Measurements from ENCODE around the gene ABRAXAS1. TPM values are rescaled to one million over a fixed set of nuclear protein-coding genes. Genes with fewer than 3 reads are reported as not detected.

ABRAXAS1 gene
- total RNA-seq, 1 donor = 17.0 TPM

DNA sequence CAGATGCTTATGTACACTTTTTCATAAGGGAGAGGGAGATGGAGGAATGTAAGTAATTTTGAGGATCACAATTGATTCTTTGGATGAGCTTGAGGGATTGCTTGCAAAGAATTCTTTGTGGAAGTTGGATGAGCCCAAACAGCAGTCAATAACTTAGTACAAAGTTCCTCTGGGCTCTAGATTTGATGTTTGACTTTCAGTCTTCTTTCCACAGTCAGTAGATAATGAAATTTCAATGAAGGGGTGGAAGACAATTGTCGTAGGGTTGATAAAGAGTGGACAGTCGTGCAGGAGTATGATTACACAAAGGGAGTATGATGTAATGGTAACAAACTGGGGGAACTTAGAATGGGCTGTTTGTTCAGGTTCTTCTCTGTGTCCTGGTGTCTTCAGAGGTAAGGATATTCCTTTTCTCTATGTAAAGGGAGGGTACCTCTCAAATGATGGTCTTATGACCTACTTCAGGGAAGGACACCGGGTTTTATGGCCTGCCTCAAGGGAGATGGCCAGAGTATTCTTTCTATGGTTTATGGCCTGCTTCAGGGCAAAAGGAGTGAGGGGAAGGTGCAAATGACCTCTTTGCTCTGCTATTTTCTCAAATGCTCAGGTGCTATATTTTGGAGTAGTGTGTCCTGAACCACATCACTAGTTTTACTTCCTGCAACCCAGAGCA, 1.7 kb upstream of the ABRAXAS1 start:
- Histone ChIP-seq H3K9me3 (ENCODE audit: low read depth, low read length) (no peaks in the 10 kb centered on the region), H3K4me1 (ENCODE audit: insufficient read depth, low read length) (peaks cover 13% of the 10 kb centered on the region), H3K4me3 (ENCODE audit: low read length) (no peak overlapping the region), H3K27me3 (ENCODE audit: insufficient read depth, low read length) (no peaks in the 10 kb centered on the region)

DNA sequence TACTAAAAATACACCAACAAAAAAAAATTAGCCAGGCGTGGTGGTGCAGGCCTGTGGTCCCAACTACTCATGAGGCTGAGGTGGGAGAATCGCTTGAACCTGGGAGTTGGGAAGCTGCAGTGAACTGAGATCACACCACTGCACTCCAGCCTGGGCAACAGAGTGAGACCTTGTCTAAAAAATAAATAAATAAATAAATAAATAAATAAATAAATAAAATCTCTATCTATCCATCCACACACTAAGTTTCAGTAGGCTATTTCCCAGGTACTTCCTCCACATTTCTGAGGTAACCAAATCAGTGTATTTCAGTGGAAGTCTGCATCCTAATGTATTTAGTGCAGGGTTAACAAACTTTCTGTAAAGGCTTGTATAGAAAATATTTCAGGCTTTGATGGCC, 10.9 kb downstream of the ABRAXAS1 start:
- Histone ChIP-seq H3K4me1 (ENCODE audit: insufficient read depth, low read length) (no peaks in the 10 kb centered on the region), H3K4me3 (ENCODE audit: low read length) (no peak overlapping the region), H3K27me3 (ENCODE audit: insufficient read depth, low read length) (no peaks in the 10 kb centered on the region), H3K9me3 (ENCODE audit: low read depth, low read length) (no peaks in the 10 kb centered on the region)

DNA sequence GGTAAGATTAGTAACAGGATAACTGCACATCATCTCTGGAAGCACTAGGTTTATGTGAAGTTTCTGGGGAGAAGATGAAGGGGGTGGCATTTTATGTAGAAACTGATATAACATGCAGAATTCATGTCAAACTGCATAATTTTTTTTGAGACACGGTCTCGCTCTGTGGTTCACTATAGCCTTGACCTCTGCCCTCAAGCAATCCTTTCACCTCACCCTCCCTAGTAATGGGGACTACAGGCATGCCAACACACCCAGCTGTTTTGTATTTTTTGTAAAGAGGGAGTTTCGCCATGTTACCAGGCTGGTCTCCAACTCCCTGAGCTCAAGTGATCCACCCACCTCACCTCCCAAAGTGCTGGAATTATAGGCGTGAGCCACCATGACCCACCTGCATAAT, 11.5 kb downstream of the ABRAXAS1 start:
- Histone ChIP-seq H3K9me3 (ENCODE audit: low read depth, low read length) (no peaks in the 10 kb centered on the region), H3K4me1 (ENCODE audit: insufficient read depth, low read length) (no peaks in the 10 kb centered on the region), H3K4me3 (ENCODE audit: low read length) (no peak overlapping the region)

DNA sequence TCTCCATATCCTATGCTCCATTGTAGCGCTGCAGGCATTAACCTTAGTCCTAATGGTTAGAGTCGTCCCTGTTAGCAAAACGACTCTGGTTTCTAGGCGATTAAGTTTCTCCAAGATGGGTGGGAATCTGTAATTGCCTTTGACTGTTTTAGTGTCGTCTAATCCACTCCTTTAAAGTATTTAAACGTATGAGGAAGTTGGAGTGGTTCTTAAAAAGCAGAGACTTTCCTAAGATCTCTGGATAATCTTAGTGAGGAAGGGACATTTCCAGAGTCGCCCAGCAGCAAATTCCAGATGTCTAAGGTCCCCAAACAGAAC, 28.8 kb downstream of the ABRAXAS1 start:
- peak overlapping the region; percentile 93 for H3K4me3 ChIP-seq (ENCODE audit: low read length)
- peaks cover 23% of the 10 kb centered on the region for H3K4me1 ChIP-seq (ENCODE audit: insufficient read depth, low read length)
- no peaks in the 10 kb centered on the region for H3K27me3 ChIP-seq (ENCODE audit: insufficient read depth, low read length)
- no peaks in the 10 kb centered on the region for H3K9me3 ChIP-seq (ENCODE audit: low read depth, low read length)

More for the DNA sequence above, 11.5 kb downstream of the ABRAXAS1 start:
- H3K27me3 ChIP-seq (ENCODE audit: insufficient read depth, low read length) = no peaks in the 10 kb centered on the region

DNA sequence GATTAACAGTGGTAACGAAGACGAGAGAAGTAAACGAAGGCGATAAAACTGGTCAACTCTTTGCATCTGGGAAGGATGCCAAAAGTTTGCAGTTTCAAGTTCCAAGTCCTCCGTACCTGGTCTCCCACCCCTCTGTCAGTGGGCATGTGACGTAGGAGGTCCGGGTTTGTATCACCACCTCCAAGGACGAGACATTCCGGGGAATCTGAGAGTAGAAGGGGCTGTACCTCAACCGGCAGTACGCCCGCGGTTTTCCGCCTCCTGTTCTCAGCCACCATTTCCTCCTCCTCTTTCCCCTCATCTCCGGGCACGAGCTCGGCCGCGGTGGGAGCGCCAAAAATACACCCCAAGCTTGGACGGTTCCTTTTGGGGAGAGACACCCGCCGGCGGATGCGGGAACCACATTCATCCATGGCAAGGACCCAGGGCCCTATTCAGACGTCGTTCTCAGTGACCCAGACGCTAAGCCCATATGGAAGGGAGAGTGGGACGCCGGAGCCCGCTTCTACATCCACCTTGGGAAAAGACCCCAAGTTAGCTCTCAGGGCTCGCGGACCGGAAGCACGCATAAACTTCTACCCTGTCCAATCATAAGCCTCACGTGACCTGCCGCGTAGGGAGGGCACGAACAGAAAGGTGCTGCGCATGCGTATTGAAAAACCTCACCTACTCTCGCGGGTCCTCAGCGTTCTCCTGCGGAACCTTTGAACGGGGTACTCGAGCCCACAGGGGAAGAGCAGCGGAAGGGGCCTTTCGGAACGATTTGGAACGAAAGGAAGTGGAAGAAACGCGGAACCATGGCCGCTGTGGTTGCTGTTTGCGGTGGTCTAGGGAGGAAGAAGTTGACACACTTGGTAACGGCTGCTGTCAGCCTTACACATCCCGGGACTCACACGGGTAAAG, 29.4 kb downstream of the ABRAXAS1 start, which contains the start of the genes HELQ and MRPS18C:
Gene HELQ, minus strand, starts transcription at position 543 of the 903 bp plus-strand sequence. Its CDS starts 130 bp downstream, at position 413.
Gene MRPS18C, plus strand, starts transcription at position 778 of the 903 bp plus-strand sequence. Its CDS starts 20 bp downstream, at position 798.
- Histone ChIP-seq H3K4me3 (ENCODE audit: low read length) (peak within 1 kb of the TSS; percentile 93), H3K27me3 (ENCODE audit: insufficient read depth, low read length) (no peaks in the 10 kb centered on the region), H3K9me3 (ENCODE audit: low read depth, low read length) (no peaks in the 10 kb centered on the region), H3K4me1 (ENCODE audit: insufficient read depth, low read length) (peaks cover 23% of the 10 kb centered on the region)

DNA sequence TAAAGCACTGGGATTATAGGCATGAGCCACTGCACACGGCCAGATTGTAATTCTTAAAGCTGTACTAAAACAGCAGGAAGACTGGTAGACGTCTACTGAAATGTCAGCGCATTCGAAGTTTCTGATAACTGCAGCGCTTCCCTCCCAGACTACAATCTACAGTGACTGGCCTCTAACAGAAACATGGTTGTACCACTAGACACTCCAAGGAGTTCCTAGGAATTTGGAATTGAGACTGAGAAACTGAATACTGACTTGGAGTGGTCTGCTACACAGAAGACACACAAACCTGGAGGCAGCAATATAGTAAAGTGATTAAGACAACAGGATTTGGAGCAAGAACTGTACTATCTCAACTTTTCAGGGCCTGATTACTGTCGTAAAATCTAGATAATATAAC, 30.2 kb downstream of the ABRAXAS1 start:
- Histone ChIP-seq H3K9me3 (ENCODE audit: low read depth, low read length) (no peaks in the 10 kb centered on the region), H3K4me1 (ENCODE audit: insufficient read depth, low read length) (peaks cover 23% of the 10 kb centered on the region), H3K4me3 (ENCODE audit: low read length) (peak overlapping the region; percentile 93), H3K27me3 (ENCODE audit: insufficient read depth, low read length) (no peaks in the 10 kb centered on the region)

DNA sequence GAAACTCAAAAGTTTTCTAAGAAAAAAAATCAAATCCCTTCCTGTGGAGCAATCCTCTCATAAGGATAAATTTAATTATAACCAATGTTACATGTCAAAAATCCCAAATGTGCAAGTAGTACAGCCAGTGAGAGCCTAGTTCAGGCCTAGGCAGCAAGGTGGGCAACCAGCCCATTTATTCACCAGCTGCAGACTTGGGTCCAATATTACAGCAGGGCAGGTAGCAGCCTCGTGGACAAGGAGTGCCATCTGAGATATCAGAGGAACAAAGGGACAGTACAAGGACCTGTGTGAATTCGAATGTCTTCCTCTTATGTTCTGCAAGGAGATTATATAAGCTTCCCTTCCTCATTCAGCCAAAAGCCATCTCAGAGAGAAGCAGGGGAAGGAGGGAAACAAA, 35.9 kb downstream of the ABRAXAS1 start:
- Histone ChIP-seq H3K9me3 (ENCODE audit: low read depth, low read length) (no peaks in the 10 kb centered on the region), H3K4me1 (ENCODE audit: insufficient read depth, low read length) (peaks cover 2% of the 10 kb centered on the region), H3K27me3 (ENCODE audit: insufficient read depth, low read length) (no peaks in the 10 kb centered on the region), H3K4me3 (ENCODE audit: low read length) (no peak overlapping the region)

DNA sequence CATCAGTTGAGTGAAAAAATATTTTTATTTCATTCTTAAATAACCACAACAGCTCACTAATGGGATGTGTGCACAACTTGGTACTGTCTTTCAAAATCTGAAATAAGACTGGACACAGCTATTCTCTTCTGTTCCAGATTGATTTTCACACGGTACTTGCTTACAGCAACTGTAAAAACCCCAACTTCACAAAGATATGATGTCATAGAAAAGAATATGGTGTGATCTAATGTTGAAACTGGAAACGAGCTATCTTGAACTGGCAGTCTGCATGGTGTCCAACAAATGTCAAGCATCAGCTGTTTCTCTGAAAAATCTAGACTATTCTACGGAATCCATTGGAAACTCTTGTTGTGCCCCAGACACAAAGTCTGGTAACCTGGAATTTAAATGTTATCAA, 44.0 kb downstream of the ABRAXAS1 start:
- no peaks in the 10 kb centered on the region for H3K9me3 ChIP-seq (ENCODE audit: low read depth, low read length)

DNA sequence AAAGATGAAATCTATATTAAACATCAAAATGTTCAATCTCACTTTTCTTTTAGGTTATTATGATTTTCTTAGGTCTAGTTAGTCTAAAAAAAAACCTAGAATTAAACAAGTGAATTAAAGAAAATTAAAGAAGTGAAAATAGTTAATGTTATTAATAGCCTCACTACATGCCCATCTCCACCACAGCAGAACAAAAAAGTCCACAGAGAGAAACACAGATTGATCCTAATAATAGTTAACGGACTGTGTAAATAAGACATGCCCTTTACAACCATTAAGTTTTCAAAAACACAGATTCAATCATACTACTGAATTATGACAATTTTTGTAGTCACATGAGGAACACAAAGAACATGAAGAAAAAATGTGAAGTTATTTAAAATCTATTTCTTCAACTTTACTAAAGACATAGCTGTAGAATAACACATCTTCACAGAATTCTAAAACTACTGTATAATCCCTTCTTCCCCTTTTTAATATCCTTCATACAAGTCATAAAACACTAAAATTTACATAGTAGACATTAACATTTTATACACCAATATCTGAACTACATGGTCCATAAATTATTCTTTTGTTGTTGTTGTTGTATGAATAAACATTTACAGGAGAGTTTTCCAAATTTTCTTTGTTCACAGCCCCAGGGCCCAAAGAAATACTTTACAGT, 44.6 kb downstream of the ABRAXAS1 start:
- H3K27me3 ChIP-seq (ENCODE audit: insufficient read depth, low read length) = no peaks in the 10 kb centered on the region
- H3K4me1 ChIP-seq (ENCODE audit: insufficient read depth, low read length) = no peaks in the 10 kb centered on the region
- H3K9me3 ChIP-seq (ENCODE audit: low read depth, low read length) = no peaks in the 10 kb centered on the region
- H3K4me3 ChIP-seq (ENCODE audit: low read length) = no peak overlapping the region

More for the DNA sequence above, 44.0 kb downstream of the ABRAXAS1 start:
- no peaks in the 10 kb centered on the region for H3K4me1 ChIP-seq (ENCODE audit: insufficient read depth, low read length)
- H3K4me3 ChIP-seq (ENCODE audit: low read length) = no peak overlapping the region
- H3K27me3 ChIP-seq (ENCODE audit: insufficient read depth, low read length) = no peaks in the 10 kb centered on the region

DNA sequence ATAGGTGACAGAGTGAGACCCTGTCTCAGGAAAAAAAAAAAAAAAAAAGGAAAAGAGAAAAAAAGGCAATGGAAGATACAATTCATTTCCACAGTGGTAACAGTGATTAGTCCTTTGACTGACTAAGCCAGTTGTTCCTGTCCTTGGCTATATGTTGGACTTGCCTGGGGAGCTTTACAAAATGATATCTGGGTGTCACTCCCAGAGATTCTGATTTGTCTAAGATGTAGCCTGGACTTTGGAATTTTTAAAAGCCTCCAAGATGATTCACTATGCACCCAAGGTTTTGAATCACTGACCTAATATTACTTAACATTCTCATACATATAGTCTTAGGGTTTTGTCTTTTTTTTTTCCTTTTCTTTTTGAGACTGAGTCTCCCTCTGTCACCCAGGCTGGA, 46.2 kb downstream of the ABRAXAS1 start:
- H3K4me3 ChIP-seq (ENCODE audit: low read length) = no peak overlapping the region
- no peaks in the 10 kb centered on the region for H3K9me3 ChIP-seq (ENCODE audit: low read depth, low read length)
- H3K27me3 ChIP-seq (ENCODE audit: insufficient read depth, low read length) = no peaks in the 10 kb centered on the region
- no peaks in the 10 kb centered on the region for H3K4me1 ChIP-seq (ENCODE audit: insufficient read depth, low read length)

DNA sequence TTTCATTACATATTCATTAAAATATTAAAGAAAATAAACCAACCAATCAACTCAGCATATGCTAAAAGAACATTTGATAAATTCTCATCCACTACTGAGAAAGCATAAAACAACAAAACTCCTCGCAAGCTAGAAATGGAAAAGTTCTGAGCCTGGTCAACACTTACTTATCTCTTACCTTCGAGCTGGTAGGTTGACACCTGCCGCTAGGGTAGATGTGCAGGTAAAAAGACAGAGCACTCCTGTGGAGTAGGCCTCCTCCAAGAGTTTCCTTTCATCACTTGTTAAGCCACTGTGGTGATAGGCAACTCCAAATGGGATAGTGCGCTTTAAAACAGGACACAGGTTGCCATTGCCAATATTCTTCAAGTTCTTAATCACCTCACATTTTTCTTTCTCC, 48.2 kb downstream of the ABRAXAS1 start:
- Histone ChIP-seq H3K9me3 (ENCODE audit: low read depth, low read length) (no peaks in the 10 kb centered on the region), H3K4me3 (ENCODE audit: low read length) (no peak overlapping the region), H3K4me1 (ENCODE audit: insufficient read depth, low read length) (no peaks in the 10 kb centered on the region), H3K27me3 (ENCODE audit: insufficient read depth, low read length) (no peaks in the 10 kb centered on the region)

DNA sequence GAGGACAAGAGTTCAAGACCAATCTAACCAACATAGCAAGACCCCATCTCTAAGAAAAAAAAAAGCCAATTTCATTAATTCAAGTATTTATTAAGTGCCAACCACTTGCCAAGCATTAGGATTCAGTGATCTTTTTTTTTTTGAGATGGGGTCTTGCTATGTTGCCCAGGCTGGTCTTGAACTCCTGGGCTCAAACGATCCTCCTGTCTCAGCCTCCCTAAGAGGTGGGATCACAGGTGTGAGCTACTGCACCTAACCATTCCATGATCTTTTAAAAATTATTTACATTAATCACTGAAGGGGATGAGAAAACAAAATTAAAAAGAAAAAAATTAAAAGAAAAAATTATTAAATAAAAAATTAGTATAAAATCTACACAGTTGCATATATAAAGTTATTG, 53.7 kb downstream of the ABRAXAS1 start:
- H3K27me3 ChIP-seq (ENCODE audit: insufficient read depth, low read length) = no peaks in the 10 kb centered on the region
- H3K4me1 ChIP-seq (ENCODE audit: insufficient read depth, low read length) = no peaks in the 10 kb centered on the region
- no peaks in the 10 kb centered on the region for H3K9me3 ChIP-seq (ENCODE audit: low read depth, low read length)
- no peak overlapping the region for H3K4me3 ChIP-seq (ENCODE audit: low read length)

DNA sequence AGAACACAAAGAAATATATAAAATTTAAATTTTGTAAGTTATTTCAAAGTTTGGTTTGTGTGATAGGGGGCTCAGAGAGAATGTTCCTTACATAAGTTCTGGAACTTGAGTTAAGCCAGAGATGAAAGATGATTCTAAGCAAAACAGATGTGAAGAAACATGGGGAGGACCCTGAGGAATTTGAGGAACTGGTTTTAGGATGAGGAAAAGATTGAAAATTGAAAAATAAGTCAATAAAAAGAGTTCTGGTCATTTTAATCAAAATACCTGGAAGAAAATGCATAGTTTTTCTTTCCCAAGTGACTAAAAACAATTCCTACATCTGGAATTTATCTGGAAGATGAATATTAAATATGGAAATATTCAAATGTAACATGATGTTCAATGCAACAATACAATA, 66.7 kb downstream of the ABRAXAS1 start:
- H3K4me3 ChIP-seq (ENCODE audit: low read length) = no peak overlapping the region

DNA sequence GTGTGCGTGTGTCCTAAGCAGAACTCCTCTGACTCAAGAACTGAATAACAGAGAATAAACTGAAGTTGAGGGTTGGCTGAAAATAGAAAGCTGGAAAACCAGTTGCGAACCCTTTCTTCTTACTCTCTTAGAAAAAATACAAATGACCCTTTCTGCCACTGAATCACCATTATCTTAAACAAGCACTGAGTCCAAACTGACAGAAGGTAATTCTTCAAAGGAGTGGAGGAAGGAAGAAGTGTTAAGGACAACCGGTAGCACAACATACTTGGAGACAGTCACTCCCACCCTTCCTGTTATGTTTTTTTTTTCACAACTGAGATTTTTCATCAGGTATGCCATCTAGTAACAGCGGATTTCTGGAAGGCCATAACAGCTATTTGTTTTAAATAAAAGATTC, 67.3 kb downstream of the ABRAXAS1 start:
- Histone ChIP-seq H3K4me1 (ENCODE audit: insufficient read depth, low read length) (no peaks in the 10 kb centered on the region), H3K9me3 (ENCODE audit: low read depth, low read length) (no peaks in the 10 kb centered on the region), H3K4me3 (ENCODE audit: low read length) (no peak overlapping the region), H3K27me3 (ENCODE audit: insufficient read depth, low read length) (no peaks in the 10 kb centered on the region)

More for the DNA sequence above, 66.7 kb downstream of the ABRAXAS1 start:
- Histone ChIP-seq H3K9me3 (ENCODE audit: low read depth, low read length) (no peaks in the 10 kb centered on the region), H3K4me1 (ENCODE audit: insufficient read depth, low read length) (no peaks in the 10 kb centered on the region), H3K27me3 (ENCODE audit: insufficient read depth, low read length) (no peaks in the 10 kb centered on the region)

DNA sequence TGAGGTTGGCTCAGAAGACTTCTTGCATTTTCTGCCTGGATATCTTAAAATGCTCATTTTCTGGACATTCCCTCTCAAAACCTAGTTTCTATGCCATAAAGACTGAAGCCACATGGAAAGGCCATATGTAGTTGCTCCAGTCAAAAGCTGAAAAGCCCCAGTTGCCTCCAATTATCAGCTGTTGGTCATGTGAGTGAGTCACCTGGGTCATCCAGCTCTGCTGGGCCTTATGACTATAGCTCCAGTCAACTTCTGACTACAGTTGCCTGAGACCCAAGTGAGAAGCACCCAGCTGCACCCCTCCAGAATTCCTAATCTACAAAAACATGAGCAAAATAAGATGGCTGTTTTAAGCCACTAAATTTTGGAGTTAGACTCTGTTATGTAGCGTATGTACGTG, 71.2 kb downstream of the ABRAXAS1 start:
- Histone ChIP-seq H3K4me3 (ENCODE audit: low read length) (no peak overlapping the region), H3K4me1 (ENCODE audit: insufficient read depth, low read length) (no peaks in the 10 kb centered on the region), H3K9me3 (ENCODE audit: low read depth, low read length) (no peaks in the 10 kb centered on the region), H3K27me3 (ENCODE audit: insufficient read depth, low read length) (no peaks in the 10 kb centered on the region)
